ENCODE results near the gene TMEM38B.
"Not testable (repeated sequence)": the region's sequence is repeated elsewhere in the genome, so short reads cannot be mapped to it uniquely, and the experiment has no call there.

The TMEM38B gene

DNA sequence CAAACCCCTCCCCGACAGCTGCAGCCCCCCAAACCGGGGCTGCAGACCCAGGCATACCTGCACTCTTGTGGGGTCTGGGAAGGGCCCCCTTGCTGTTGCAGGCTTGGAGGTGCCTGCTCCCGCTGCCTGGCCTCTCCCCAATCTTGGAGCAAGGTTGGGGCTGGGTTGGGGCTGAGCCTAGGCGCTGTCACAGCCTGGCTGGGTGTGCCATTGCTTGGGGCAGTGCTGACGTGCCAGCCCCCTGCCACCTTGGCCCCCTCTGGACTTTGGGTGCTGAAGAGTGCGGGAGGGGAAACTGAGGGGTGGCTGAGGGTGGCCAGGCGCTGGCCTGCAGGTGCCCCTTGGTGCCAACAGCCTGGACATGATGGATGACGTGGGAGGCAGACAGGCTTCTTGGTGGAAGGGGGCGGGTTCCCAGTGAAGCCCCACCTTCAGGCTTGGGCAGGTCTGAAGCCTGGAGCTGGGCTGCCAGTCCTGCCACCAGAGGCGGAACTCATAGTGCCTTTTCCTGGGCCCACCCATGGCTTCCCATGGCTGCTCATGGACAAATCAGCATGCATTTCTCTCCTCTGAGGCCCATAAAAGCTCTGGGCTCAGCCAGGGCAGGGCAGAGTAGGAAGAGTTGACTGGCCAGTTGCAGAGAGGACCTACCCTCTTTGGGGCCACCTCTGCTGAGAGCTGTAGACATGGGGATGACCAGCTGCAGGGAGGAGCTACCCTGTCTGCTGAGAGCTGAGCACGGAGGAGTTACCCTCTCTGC lies 19.1 kb downstream of the TMEM38B start:
- H3K27me3 ChIP-seq (replicated peaks) = no peaks in the 10 kb centered on the region
- no peak for DNase-seq
- TF ChIP-seq, protein P1, sequence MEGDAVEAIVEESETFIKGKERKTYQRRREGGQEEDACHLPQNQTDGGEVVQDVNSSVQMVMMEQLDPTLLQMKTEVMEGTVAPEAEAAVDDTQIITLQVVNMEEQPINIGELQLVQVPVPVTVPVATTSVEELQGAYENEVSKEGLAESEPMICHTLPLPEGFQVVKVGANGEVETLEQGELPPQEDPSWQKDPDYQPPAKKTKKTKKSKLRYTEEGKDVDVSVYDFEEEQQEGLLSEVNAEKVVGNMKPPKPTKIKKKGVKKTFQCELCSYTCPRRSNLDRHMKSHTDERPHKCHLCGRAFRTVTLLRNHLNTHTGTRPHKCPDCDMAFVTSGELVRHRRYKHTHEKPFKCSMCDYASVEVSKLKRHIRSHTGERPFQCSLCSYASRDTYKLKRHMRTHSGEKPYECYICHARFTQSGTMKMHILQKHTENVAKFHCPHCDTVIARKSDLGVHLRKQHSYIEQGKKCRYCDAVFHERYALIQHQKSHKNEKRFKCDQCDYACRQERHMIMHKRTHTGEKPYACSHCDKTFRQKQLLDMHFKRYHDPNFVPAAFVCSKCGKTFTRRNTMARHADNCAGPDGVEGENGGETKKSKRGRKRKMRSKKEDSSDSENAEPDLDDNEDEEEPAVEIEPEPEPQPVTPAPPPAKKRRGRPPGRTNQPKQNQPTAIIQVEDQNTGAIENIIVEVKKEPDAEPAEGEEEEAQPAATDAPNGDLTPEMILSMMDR (IDR thresholded peaks at IDR 0.05; ENCODE audit: low read depth, low read length, missing control alignments) = no peak
- H3K27ac ChIP-seq = no peak overlapping the region
- H3K4me3 ChIP-seq (ENCODE audit: low read depth, low read length) = no peak overlapping the region
- H3K36me3 ChIP-seq (replicated peaks) = no peaks in the 10 kb centered on the region
- in situ Hi-C loops (cut with HindIII; ENCODE audit: low pct_ligation_motif_present, low sequenced_read_pairs) = no loop called here

DNA sequence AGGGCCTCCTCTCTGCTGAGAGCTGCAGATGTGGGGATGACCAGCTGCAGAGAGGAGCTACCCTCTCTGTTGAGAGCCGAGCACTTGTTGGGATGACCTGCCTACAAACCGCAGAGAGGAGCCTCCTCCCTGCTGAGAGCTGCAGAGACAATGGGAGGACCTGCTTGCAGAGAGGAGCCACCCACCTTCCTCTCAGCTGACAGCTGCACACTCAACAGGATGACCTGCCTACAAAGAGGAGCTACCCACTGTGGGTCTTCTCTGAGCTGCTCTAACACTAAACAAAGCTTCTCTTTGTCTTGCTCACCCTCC lies 19.6 kb downstream of the TMEM38B start:
- in situ Hi-C loops (cut with HindIII; ENCODE audit: low pct_ligation_motif_present, low sequenced_read_pairs) = no loop called here
- H3K36me3 ChIP-seq (replicated peaks) = no peaks in the 10 kb centered on the region
- TF ChIP-seq, protein P1 (IDR thresholded peaks at IDR 0.05; ENCODE audit: low read depth, low read length, missing control alignments) = no peak
- no peak overlapping the region for H3K27ac ChIP-seq
- H3K27me3 ChIP-seq (replicated peaks) = no peaks in the 10 kb centered on the region
- DNase-seq = no peak
- no peak overlapping the region for H3K4me3 ChIP-seq (ENCODE audit: low read depth, low read length)

GRCh38 chr9:105716146-105716545 lies 21.8 kb downstream of the TMEM38B start:
- in situ Hi-C loops (cut with HindIII; ENCODE audit: low pct_ligation_motif_present, low sequenced_read_pairs) = no loop called here
- no peak overlapping the region for H3K27ac ChIP-seq

GRCh38 chr9:105722099-105722498 lies 27.8 kb downstream of the TMEM38B start:
- no peak overlapping the region for H3K4me3 ChIP-seq (ENCODE audit: low read depth, low read length)
- no peaks in the 10 kb centered on the region for H3K27me3 ChIP-seq (replicated peaks)
- no peak overlapping the region for H3K27ac ChIP-seq
- in situ Hi-C loops (cut with HindIII; ENCODE audit: low pct_ligation_motif_present, low sequenced_read_pairs) = no loop called here
- DNase-seq = no peak
- H3K36me3 ChIP-seq (replicated peaks) = no peaks in the 10 kb centered on the region
- TF ChIP-seq, protein P1 (IDR thresholded peaks at IDR 0.05; ENCODE audit: low read depth, low read length, missing control alignments) = no peak

More at GRCh38 chr9:105716146-105716545, 21.8 kb downstream of the TMEM38B start:
- no peaks in the 10 kb centered on the region for H3K27me3 ChIP-seq (replicated peaks)
- TF ChIP-seq, protein P1 (IDR thresholded peaks at IDR 0.05; ENCODE audit: low read depth, low read length, missing control alignments) = no peak
- no peak overlapping the region for H3K4me3 ChIP-seq (ENCODE audit: low read depth, low read length)
- no peak for DNase-seq
- no peaks in the 10 kb centered on the region for H3K36me3 ChIP-seq (replicated peaks)

GRCh38 chr9:105725370-105725769 lies 31.0 kb downstream of the TMEM38B start:
- no peak for DNase-seq
- Histone ChIP-seq H3K27me3 (replicated peaks) (no peaks in the 10 kb centered on the region), H3K4me3 (ENCODE audit: low read depth, low read length) (no peak overlapping the region), H3K27ac (no peak overlapping the region), H3K36me3 (replicated peaks) (no peaks in the 10 kb centered on the region)
- in situ Hi-C loops (cut with HindIII; ENCODE audit: low pct_ligation_motif_present, low sequenced_read_pairs) = no loop called here
- TF ChIP-seq, protein P1 (IDR thresholded peaks at IDR 0.05; ENCODE audit: low read depth, low read length, missing control alignments) = no peak

DNA sequence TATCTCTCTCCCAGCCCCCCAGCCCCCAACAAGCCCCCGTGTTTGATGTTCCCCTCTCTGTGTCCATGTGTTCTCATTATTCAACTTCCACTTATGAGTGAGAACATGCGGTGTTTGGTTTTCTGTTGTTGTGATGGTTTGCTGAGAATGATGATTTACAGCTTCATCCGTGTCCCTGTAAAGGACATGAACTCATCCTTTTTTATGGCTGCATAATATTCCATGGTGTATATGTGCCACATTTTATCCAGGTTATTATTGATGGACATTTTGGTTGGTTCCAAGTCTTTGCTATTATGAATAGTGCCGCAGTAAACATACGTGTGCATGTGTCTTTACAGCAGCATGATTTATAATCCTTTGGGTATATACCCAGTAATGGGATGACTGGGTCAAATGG lies 33.9 kb downstream of the TMEM38B start:
- H3K36me3 ChIP-seq (replicated peaks); H3K4me3 ChIP-seq (ENCODE audit: low read depth, low read length); H3K27ac ChIP-seq; H3K27me3 ChIP-seq (replicated peaks); DNase-seq; in situ Hi-C loops (cut with HindIII; ENCODE audit: low pct_ligation_motif_present, low sequenced_read_pairs): not testable (repeated sequence)

DNA sequence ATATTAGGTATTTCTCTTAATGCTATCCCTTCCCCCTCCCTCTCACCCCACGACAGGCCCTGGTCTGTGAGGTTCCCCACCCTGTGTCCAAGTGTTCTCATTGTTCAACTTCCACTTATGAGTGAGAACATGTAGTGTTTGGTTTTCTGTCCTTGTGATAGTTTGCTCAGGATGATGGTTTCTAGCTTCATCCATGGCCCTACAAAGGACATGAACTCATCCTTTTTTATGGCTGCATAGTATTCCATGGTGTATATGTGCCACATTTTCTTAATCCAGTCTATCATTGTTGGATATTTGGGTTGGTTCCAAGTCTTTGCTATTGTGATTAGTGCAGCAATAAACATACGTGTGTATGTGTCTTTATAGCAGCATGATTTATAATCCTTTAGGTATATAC lies 37.1 kb downstream of the TMEM38B start:
- DNase-seq; H3K4me3 ChIP-seq (ENCODE audit: low read depth, low read length); in situ Hi-C loops (cut with HindIII; ENCODE audit: low pct_ligation_motif_present, low sequenced_read_pairs); H3K27me3 ChIP-seq (replicated peaks); H3K36me3 ChIP-seq (replicated peaks); H3K27ac ChIP-seq: not testable (repeated sequence)

All from brain microvascular endothelial cell (primary cell).